Muscle of back (tissue), 13 donors: ENCODE data around the gene HAUS2. TPM values are rescaled to one million over a fixed set of nuclear protein-coding genes. Genes with fewer than 3 reads are reported as not detected.
"Not testable (repeated sequence)": the region's sequence is repeated elsewhere in the genome, so short reads cannot be mapped to it uniquely, and the experiment has no call there.

Experiments
- DNase-seq, 3 donors: peaks; one replicate each; pipeline versions ENCODE4 v3.0.0 to v3.0.0-alpha.2; 2013
- long read RNA-seq, 9 donors: transcript quantifications; one replicate each; lab custom pipeline, GENCODE V29; 2026
- polyA plus RNA-seq, 10 donors: library from polyadenylated mRNA; unstranded; fragments of 120-200 nt; gene quantifications; one replicate each; pipeline ENCODE4 v1.2.1, GENCODE V29; 2013; ENCODE audit not compliant: insufficient read length in 10 of 10

HAUS2 gene
- 10 to 100 TPM; 15.6 to 22.2 (median 18.3) TPM for polyA plus RNA-seq
- long read RNA-seq, donor 1, partial matches to known transcripts: 0 of 5 reads
- long read RNA-seq, donor 1, other reads (novel, unspliced or antisense): 0 of 5 reads
- long read RNA-seq, donor 2, partial matches to known transcripts: 0 of 3 reads
- long read RNA-seq, donor 2, other reads (novel, unspliced or antisense): 0 of 3 reads
- long read RNA-seq, donor 3: 0 reads
- long read RNA-seq, donor 4, partial matches to known transcripts: 0 of 3 reads
- long read RNA-seq, donor 4, other reads (novel, unspliced or antisense): 0 of 3 reads
- long read RNA-seq, donor 5, transcript HAUS2-201 (6 exons, 3,949 nt): major isoform, 5 of 8 reads
- long read RNA-seq, donor 5, partial matches to known transcripts: 0 of 8 reads
- long read RNA-seq, donor 5, other reads (novel, unspliced or antisense): 0 of 8 reads
- long read RNA-seq, donor 6, partial matches to known transcripts: 0 of 5 reads
- long read RNA-seq, donor 6, other reads (novel, unspliced or antisense): 0 of 5 reads
- long read RNA-seq, donor 7, partial matches to known transcripts: 0 of 6 reads
- long read RNA-seq, donor 7, other reads (novel, unspliced or antisense): 0 of 6 reads
- long read RNA-seq, donor 8, transcript HAUS2-201 (6 exons, 3,949 nt): major isoform, 7 of 8 reads
- long read RNA-seq, donor 8, partial matches to known transcripts: 0 of 8 reads
- long read RNA-seq, donor 8, other reads (novel, unspliced or antisense): 0 of 8 reads
- long read RNA-seq, donor 9, partial matches to known transcripts: 0 of 1 reads
- long read RNA-seq, donor 9, other reads (novel, unspliced or antisense): 0 of 1 reads

DNA sequence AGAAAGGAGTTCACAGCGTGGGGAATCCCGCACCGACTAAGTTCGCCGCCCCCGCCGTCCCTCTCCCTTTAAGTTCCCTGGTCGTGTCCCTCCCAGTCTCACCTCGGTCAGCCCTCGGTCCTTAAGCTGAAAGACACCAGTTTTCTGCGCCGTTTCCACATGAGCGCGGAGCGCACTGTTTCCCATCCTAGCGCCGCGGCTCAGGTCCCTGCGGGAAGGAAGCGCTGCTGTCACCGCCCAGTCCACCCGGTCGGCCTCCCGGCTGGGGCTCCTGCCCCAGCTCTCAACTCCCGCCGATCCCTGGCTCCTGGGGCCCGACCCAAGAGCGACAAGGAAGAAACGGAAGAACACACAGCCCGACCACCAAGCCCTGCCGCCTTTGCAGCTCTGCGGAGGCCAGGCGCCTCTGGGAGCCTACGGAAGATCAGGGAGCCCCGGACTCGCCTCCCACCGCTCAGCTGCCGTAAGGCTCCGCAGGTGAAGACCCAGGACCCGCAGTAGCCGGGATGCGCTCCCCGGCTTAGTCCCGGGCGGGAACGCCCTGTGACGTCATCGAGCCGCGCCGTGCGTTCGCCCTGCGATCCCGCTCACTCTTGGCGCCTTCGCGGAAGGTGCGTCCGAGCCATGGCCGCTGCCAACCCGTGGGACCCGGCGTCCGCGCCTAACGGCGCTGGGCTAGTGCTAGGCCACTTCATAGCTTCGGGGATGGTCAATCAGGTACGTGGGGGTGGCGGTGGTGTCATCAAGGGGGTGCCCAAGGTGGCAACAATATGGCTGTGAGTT, at the start of gene HAUS2, which contains the start of gene LRRC57:
TSS of gene HAUS2 (plus strand) at position 590 of the 783 bp plus-strand sequence. CDS start at position 625, 35 bp downstream.
TSS of gene LRRC57 (minus strand) at position 545 of the 783 bp plus-strand sequence. CDS start at position 186, 359 bp downstream.
- DNase-seq: peak; percentile 82 to 96 (median 92)

DNA sequence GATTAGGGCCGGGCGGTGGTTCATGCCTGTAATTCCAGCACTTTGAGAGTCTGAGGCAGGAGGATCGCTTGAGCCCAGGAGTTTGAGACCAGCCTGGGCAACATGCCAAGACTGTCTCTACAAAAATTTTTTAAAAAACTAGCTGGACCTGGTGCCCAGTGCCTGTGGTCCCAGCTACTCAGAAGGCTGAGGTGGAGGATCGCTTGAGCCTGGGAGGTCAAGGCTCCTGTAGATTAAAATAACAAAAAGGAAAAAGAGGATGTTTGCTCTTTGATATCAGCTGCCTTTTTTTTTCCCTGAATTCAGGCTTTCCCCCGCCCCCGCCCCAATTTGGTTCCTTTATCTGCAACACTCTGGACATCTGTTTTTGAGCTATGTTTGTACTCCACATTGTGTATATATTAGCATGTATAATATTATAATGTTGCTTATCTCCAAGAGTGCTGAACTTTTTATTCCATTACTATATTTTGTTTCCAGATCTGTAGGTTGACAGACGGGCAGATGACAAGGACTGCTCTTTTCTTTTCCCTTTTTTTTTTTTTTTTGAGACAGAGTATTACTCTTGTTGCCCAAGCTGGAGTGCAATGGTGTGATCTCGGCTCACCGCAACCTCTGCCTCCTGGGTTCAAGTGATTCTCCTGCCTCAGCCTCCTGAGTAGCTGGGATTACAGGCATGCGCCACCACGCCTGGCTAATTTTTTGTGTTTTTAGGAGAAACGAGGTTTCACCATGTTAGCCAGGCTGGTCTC, 48.6 kb upstream of the HAUS2 start:
- no peak for DNase-seq

DNA sequence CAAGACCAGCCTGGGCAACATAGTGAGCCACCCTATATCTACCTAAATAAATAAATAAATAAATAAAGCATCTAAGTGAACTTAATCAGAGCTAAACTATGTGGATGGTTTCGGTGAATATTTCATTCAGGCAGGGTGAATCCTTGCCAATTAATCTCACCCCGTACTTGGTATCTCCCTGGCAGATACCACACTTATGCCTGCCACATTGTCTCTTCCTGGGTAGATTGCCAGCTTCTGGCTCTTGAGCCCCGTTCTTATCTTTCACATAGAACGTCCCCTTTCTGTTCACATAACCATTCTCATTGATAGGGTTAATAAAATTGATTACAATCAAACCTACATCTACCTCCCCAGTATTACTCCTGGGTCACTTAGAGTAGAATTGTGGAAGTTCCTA, 46.2 kb upstream of the HAUS2 start:
- no peak for DNase-seq

DNA sequence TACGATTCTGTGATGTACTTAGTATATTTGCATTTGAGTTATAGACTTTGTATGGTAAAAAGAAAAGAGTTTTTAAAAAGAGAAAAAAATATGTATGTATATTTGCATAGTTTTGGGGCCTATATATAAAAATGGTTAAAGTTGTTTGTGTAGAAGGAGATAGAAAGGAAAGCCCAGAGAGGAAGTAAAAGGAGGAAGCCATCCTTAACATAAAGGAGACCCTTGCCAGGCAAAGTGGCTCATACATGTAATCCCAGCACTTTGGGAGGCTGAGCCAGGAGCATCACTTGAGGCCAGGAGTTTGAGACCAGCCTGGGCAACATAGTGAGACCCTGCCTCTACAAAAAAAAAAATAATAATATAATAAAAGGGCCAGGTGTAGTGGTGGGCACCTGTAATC, 44.8 kb upstream of the HAUS2 start:
- no peak for DNase-seq

DNA sequence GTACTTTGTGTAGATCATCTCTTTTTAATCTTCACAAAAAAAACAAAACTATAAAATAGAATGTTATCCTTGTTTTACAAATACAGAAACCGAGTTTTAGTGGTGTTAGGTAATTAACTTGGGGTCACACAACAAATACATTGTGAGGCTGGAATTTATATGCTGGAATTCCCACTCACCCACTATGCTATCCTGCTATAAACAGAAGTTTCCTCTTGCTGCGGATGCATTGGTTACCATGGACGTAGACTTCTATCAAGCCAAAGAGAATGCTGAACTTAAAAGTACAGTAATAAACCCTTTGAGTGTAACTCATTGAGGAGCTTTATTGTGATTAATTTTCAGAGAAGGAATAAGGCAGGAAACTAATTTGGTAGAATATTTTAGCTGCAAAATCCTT, 44.0 kb upstream of the HAUS2 start:
- DNase-seq: no peak

DNA sequence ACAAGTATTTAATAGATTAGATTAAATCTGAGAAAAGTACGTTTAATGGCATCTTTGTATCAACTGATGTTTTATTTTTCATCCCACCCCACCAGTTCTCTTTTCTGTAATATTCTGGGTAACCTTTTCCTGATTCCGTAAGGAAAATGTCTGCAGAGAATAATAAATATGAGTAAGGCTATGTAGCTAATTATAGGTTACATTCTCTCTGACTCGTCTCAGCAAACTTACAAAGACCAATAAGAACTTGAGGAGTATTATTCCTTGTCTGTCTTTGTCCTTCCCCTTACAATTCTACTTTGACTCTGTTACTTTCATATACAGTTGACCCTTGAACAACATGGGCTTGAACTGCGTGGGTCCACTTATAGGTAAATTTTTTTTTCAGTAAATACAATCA, 41.1 kb upstream of the HAUS2 start:
- no peak for DNase-seq

DNA sequence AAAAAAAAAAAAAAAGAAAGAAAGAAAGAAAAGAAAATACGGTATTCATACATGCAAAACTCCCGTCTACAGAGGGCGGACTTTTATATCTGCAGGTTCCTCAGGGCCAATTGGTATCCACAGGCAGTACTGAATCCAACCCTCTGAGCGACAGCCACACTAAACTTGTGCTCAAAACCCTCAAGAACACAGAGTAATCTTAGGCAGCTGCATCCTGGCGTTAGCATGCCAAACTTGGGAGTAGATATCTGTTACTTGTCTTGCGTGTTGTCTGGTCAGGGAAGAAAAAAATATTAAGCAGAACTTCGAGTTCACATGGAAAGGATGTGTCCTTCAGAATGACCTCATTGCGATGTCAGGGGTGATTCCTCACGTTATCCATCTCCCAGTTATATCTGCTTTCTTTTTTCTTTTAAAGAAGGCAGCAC, 40.4 kb upstream of the HAUS2 start:
- DNase-seq: no peak

DNA sequence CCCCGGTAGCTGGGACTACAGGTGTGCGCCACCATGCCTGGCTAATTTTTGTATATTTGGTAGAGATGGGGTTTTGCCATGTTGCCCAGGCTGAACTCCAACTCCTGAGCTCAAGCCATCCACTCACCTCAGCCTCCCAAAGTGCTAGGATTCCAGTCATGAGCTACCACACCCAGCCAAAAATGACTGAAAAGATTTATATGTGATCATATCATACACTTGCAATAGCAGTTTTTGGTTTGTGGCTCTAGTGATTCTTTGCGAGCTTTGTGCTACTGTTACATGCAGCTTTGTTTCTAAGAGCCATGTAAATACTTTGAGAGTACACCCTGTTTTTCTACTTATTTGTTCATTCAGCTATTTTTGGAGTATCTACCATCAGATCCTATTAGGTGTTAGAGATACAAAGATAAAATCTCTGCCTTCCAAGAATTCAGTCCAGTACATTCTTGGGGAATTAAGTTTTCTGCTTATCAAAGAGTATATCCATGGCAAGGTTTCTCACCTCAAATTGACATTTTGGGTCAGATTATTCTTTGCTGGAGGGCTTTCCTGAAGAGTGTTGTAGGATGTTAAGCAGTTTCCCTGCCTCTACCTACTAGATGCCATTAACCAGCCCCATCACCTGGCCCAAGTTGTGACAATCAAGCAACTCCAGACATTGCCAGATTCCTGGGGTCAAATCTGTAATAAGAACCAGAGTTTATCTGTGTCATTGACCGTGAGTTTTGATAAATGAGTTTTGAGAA, 38.2 kb upstream of the HAUS2 start:
- DNase-seq: no peak

DNA sequence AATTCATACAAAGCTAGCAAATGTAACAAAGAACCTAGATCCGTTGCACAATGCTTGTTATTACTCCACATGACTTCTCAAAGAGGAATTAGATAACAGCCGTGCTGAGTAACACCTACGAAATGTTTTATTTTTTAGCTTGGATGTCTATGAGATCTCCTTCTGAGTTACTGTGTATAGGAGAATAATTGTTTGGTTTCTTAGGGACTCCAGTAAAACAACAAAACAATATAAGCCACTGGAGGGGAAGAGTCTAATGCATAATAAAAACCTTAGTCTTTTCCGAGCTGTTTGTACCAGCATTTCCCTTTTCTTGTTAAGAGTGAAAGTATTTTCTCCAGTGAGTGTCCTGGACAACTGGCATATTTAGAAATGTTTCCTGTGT, 37.6 kb upstream of the HAUS2 start:
- DNase-seq: no peak

DNA sequence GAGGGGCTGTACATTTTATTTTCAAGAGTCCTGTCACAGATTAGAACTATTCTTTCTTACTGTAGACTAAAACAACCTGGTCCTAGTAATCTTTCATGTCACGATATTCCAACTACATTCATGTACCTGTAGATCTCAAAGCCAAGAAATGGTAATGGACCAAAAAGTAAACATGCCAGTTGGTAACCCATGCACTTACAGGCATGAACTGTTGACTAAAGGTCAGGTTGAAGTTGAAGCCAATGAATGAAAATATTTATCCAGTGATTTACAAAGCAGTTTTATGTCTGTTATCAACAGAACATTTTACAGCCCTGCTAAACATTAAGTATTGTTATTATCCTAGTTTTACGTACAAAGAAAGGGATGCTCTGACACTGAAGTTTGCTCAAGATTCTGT, 25.3 kb upstream of the HAUS2 start:
- no peak for DNase-seq

DNA sequence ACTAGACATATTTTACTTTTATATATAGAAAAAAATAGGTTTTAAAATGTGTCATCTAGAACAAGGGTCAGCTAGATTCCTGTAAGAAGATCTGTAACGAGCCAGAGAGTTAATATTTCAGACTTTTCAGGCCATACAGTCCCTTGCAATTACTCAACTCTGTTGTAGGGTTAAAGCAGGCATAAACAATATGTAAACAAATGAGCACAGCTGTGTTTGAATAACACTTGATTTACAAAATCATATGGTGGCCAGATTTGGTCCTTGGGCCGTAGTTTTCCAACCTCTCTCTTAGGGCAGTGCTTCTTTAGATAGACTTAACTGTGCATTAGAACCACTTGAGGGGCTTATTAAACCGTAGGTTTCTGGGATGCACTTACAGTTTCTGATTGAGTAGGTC, 19.7 kb upstream of the HAUS2 start:
- DNase-seq: no peak

DNA sequence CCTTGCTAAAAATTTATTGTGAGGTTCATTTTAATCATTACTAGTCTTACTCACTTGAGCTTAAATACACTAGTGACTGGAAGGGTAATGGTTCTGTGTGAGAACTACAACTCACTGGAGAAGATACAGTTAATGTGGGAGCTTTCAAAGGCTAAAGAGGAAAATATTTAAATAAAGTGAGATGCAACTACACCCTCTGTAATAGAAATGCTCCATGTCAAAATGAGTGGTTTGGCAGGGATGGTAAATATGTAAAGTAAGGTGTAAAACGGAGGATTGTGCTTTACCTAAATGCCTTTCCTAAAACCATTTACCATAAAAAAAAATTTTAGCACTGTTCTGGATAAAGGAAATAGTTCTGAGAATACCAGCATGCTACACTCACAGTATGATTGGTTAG, 15.4 kb upstream of the HAUS2 start:
- DNase-seq: no peak

DNA sequence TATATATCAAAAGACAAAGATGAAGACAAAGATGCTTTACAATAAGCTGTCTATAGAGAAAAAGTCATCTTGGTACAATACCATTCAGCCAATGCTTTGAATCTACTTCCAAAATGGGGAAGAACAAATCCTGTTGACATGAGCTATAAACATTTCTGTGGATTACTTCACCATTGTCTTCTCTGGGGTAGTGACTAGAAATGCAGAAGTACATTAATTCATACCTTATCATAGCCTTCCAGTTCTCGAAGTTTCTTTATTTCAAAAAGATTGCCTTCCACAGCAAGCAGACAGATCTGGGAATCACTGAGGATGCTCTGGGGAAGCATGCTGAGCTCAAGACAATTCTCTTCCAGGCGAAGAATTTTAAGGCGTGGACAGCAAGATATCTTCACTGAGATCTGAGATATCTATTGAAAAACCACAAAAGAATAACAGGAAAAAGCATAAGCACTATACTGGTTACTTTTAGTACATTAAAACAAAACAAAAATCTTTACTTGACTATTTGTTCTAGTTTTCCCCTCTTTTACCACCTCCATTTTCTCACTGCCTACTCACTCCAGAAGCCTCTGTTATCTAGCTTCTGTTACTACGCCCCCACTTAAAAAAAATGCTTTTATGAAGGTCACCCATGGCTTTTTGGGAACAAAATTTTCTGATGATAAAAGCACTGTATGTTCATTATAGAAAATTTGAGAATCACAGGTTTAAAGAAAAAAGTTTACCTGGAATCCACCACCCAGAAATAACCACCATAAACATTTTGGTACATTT, 3.6 kb upstream of the HAUS2 start:
- no peak for DNase-seq

DNA sequence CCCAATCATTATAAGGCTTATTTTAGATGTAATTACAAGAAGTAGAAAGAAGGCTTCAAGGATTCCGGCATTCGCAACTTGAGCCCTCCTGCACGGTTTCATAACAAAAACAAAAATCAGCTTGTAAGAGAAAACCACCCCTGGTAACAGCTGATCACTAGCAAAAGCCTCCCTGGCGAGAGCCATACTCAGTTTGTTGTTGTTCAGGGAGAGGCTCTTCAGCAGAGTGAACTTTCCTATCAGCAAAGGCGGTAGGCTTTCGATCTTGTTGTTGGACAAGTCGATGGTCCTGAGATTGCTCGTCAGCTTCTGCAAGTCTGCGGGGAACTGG, 755 bp upstream of the HAUS2 start:
- DNase-seq: no peak

DNA sequence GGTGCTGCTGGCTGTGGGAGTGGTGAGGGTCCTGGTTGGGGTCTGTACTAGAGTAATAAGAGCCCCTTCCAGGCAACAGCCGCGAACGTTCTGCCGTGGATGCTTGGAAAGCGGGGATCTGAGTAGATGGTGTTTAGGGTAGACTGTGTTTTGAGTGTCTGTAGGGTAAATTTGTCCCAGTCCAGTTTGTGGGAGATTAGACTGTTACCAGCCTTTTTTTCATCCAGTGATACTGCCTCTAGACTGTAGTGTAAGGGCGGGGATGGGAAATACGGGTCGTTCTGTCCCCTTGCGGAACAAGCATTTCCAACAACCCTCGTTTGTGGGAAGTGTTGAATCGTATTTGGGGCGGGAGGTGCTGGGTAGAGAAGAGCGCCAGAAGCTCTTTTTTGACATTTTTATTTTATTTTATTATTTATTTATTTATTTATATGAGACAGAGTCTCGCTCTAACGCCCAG, 424 bp downstream of the HAUS2 start:
- peak in 1 of 3 donors; percentile 27 for DNase-seq

DNA sequence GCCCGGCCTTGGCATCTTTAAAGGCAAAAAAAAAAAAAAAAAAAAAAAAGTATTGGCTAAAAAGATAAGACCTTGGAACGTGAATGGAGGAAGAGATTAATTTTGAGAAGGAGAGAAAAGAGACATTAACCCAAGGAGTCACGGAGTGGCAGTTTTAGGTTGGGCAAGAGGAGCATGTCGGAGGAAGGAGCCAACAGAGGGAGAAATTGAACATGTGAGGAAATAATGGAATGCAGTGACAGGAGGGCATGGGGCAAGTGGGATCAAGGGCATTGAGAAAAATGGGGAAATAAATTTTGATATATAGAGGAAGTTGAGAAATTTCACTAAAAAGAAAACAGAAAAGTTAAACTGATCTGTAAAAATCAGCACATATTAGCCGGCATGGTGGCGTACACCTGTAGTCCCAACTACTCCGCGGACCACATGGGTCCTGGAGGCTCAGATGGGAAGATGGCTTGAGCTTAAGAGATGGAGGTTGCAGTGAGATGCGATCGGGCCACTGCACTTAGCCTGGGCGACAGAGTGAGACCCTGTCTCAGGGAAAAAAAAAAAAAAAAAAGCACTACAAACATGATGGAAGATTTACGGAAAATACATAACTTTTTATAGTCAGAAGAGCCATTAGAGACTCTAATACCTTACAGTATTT, 1.2 kb downstream of the HAUS2 start:
- DNase-seq: peak in 1 of 3 donors; percentile 7

DNA sequence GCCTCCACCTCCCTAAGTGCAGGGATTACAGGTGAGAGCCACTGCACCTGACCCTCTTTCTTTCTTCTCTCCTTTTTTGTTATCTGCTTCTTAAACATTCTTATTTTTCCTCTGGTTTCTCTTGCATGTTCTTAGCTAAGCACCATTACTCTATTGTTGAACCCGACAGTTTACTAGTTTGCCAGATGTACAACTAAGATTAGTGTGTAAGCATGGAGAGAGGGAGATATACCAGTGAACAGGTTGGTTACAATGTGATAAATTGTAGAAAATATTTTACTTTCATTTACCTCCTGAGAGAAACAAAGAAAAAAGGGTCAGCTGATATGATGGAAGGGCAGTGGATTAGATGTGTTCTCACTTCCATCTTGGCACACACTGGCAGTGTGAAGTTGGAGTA, 4.9 kb downstream of the HAUS2 start:
- no peak for DNase-seq

DNA sequence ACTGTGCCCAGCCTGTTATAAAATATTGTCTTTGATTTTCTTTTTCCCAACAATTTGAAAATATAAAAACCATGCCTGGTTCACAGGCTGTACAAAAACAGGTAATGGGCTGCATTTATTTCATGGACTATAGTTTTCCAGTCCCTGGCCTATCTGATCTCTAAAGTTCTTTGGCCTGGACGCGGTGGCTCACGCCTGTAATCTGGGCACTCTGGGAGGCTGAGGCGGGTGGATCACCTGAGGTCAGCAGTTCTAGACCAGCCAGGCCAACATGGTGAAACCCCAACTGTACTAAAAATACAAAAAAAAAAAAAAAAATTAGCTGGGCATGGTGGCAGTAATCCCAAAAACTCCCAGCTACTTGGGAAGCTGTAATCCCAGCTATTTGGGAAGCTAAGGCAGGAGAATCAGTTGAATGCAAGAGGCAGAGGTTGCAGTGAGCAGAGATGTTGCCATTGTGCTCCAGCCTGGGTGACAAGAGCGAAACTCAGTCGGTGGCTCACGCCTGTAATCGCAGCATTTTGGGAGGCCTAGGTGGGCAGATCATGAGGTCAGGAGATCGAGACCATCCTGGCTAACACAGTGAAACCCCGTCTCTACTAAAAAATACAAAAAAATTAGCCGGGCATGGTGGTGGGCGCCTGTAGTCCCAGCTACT, 8.0 kb downstream of the HAUS2 start:
- DNase-seq: not testable (repeated sequence)

DNA sequence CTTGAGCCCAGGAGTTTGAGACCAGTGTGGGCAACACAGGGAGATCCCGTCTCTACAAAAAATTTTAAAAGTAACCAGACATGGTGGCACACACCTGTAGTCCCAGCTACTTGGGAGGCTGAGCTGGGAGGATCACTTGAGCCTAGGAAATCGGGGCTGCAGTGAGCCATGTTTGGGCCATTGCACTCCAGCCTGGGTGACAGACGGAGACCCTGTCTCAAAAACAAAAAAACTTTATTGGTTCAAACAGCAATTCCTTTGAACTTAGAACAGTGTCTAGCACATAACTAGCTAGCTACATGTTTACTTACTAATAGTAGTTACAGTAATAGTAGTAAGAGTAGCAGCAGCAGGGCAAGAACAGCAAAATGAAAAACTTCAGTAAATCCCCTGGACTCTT, 10.1 kb downstream of the HAUS2 start:
- no peak for DNase-seq
